ENCODE measurements around the gene NAB2. TPM values are rescaled to one million over a fixed set of nuclear protein-coding genes. Genes with fewer than 3 reads are reported as not detected.
A peak's percentile ranks its signal among the peaks of the same experiment; 100 is the strongest.

The NAB2 gene
- total and polyA plus RNA-seq, 5 donors from 2014 or later: 0.31 to 7.5 (median 1.1) TPM

DNA sequence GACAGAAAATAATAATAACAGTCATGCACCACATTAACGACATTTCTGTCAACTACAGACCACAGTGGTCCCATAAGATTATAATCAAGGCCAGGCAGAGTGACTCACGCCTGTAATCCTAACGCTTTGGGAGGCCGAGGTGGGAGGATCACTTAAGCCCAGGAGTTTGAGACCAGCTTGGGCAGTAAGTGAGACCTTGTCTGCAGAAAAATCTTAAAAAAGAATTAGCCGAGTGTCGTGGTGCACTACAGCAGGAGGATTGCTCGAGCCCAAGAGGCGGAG is 8.6 kb downstream of the NAB2 start:
- H3K36me3 ChIP-seq (ENCODE audit: control insufficient read depth, insufficient read depth, low read length): peaks cover 56% of the 10 kb centered on the region
- H3K27ac ChIP-seq (ENCODE audit: insufficient read depth, low read length, poor library complexity, severe bottlenecking): no peak overlapping the region
- no peak for DNase-seq
- peak overlapping the region in 2 of 3 donors; percentile 14 to 81 for H3K27ac Mint-ChIP-seq
- no peaks in the 10 kb centered on the region for H3K27me3 ChIP-seq (ENCODE audit: control insufficient read depth, insufficient read depth, low read length)
- no peaks in the 10 kb centered on the region for H3K9me3 Mint-ChIP-seq
- H3K27me3 Mint-ChIP-seq: no peaks in the 10 kb centered on the region
- no peak for ATAC-seq (ENCODE audit: low read depth in 2 of 2)
- no peak overlapping the region for H3K4me3 Mint-ChIP-seq
- no peaks in the 10 kb centered on the region for H3K9me3 ChIP-seq (ENCODE audit: control insufficient read depth in 2 of 2, low read length in 2 of 2)
- peaks cover 30% of the 10 kb centered on the region for H3K36me3 Mint-ChIP-seq
- peaks cover 18% of the 10 kb centered on the region for H3K4me1 ChIP-seq (ENCODE audit: control insufficient read depth, insufficient read depth, low read length, poor library complexity, severe bottlenecking)
- peaks cover 4 to 53% (median 18%) of the 10 kb centered on the region in 4 donors for H3K4me1 Mint-ChIP-seq
- H3K4me3 ChIP-seq (ENCODE audit: low read depth, low read length): no peak overlapping the region

DNA sequence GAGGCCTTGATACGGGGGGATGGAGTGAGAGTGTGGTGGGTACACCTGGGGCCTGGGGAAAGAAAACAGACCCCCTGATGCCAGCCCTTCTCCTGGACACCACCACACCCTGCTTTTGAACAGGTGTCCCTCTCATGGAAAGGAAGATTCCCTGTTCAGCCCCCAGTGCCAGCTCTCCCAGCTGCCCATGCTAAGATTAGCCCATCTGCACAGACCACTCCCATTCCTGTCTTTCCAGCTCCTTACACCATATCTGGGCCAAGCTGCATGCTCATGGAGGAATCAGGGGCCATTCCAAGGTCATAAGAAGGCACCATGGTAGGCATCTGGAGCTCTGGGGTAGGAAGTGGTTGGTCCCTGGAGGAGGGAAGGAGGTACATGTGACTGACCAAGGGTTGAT is 9.6 kb downstream of the NAB2 start:
- H3K27ac Mint-ChIP-seq: peak overlapping the region in 2 of 3 donors; percentile 20 to 83
- no peaks in the 10 kb centered on the region for H3K9me3 ChIP-seq (ENCODE audit: control insufficient read depth in 2 of 2, low read length in 2 of 2)
- peaks cover 26% of the 10 kb centered on the region for H3K36me3 Mint-ChIP-seq
- H3K27ac ChIP-seq (ENCODE audit: insufficient read depth, low read length, poor library complexity, severe bottlenecking): no peak overlapping the region
- no peaks in the 10 kb centered on the region for H3K27me3 ChIP-seq (ENCODE audit: control insufficient read depth, insufficient read depth, low read length)
- H3K4me3 ChIP-seq (ENCODE audit: low read depth, low read length): no peak overlapping the region
- H3K4me1 ChIP-seq (ENCODE audit: control insufficient read depth, insufficient read depth, low read length, poor library complexity, severe bottlenecking): peaks cover 7% of the 10 kb centered on the region
- no peaks in the 10 kb centered on the region for H3K27me3 Mint-ChIP-seq
- H3K36me3 ChIP-seq (ENCODE audit: control insufficient read depth, insufficient read depth, low read length): peaks cover 59% of the 10 kb centered on the region
- H3K9me3 Mint-ChIP-seq: no peaks in the 10 kb centered on the region
- no peak overlapping the region for H3K4me3 Mint-ChIP-seq
- ATAC-seq (ENCODE audit: low read depth in 2 of 2) (no peak), DNase-seq (no peak)
- peaks cover 4 to 43% (median 11%) of the 10 kb centered on the region in 4 donors for H3K4me1 Mint-ChIP-seq

DNA sequence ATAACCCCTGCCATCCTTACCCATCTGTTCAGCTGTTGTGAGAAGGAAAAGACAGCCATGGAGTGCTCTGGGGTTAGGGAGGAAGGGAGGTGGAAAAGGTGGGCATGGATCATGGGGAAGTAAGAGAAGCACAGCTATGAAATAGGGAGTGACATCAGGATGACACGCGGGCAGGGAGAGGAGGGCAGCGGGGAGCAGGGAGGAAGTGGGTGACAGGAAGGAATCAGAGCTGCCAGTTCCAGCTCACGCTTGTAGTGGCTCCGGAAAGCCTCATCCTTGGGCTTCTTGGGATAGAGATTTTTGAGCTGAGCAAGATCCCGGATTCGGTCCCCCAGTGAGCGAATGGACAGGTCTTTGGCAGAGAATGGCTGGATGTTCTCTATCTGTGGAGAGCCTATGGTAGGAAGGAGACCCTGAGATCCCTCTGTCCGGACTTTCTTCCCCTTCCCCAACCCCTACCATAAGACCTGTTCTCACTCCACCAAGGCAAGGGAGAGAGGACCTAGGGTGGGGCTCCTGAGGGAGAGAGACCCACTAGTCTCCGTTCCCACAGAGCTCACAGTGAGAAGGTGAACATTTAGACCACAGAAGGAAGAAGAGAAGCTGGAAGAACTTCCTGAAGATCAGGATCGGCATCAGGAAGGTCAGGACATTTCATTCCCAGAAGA is 10.3 kb downstream of the NAB2 start:
- H3K36me3 Mint-ChIP-seq: peaks cover 26% of the 10 kb centered on the region
- ATAC-seq (ENCODE audit: low read depth in 2 of 2): no peak
- H3K27ac Mint-ChIP-seq: peak overlapping the region; percentile 20 to 78 (median 44)

DNA sequence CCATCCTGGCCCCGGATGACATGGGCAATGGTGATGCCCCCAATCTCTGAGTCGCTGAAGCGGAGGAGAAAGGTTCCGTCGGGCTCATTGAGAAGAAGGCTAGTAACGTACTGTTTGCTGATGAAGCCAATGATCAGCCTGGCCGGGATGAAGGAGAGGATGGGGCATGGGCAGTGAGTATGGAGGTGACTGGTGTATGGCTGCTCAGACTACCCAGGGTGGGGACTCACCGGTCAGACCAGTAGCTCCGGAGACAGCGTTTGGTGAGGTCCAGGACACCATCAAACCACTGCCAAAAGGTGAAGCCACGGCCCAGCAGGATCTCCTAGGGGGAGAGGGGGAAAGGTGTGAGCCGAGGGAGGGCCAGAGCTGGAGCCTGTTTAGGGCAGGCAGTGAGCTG is 10.9 kb downstream of the NAB2 start:
- H3K9me3 Mint-ChIP-seq: no peaks in the 10 kb centered on the region
- no peaks in the 10 kb centered on the region for H3K27me3 Mint-ChIP-seq
- peaks cover 4 to 36% (median 9%) of the 10 kb centered on the region in 4 donors for H3K4me1 Mint-ChIP-seq
- Histone ChIP-seq H3K36me3 (ENCODE audit: control insufficient read depth, insufficient read depth, low read length) (peaks cover 70% of the 10 kb centered on the region), H3K27ac (ENCODE audit: insufficient read depth, low read length, poor library complexity, severe bottlenecking) (no peak overlapping the region), H3K9me3 (ENCODE audit: control insufficient read depth in 2 of 2, low read length in 2 of 2) (no peaks in the 10 kb centered on the region), H3K4me1 (ENCODE audit: control insufficient read depth, insufficient read depth, low read length, poor library complexity, severe bottlenecking) (no peaks in the 10 kb centered on the region), H3K4me3 (ENCODE audit: low read depth, low read length) (no peak overlapping the region), H3K27me3 (ENCODE audit: control insufficient read depth, insufficient read depth, low read length) (no peaks in the 10 kb centered on the region)
- peak overlapping the region; percentile 41 to 78 (median 56) for H3K27ac Mint-ChIP-seq
- H3K4me3 Mint-ChIP-seq: no peak overlapping the region
- peaks cover 26% of the 10 kb centered on the region for H3K36me3 Mint-ChIP-seq
- DNase-seq (no peak), ATAC-seq (ENCODE audit: low read depth in 2 of 2) (no peak)

More for the DNA sequence above, 10.3 kb downstream of the NAB2 start:
- Mint-ChIP-seq H3K4me3 (no peak overlapping the region), H3K4me1 (peaks cover 4 to 41% (median 9%) of the 10 kb centered on the region in 4 donors), H3K9me3 (no peaks in the 10 kb centered on the region), H3K27me3 (no peaks in the 10 kb centered on the region)
- Histone ChIP-seq H3K9me3 (ENCODE audit: control insufficient read depth in 2 of 2, low read length in 2 of 2) (no peaks in the 10 kb centered on the region), H3K27me3 (ENCODE audit: control insufficient read depth, insufficient read depth, low read length) (no peaks in the 10 kb centered on the region), H3K4me3 (ENCODE audit: low read depth, low read length) (no peak overlapping the region), H3K4me1 (ENCODE audit: control insufficient read depth, insufficient read depth, low read length, poor library complexity, severe bottlenecking) (peaks cover under 1% of the 10 kb centered on the region), H3K27ac (ENCODE audit: insufficient read depth, low read length, poor library complexity, severe bottlenecking) (no peak overlapping the region), H3K36me3 (ENCODE audit: control insufficient read depth, insufficient read depth, low read length) (peaks cover 64% of the 10 kb centered on the region)
- no peak for DNase-seq

DNA sequence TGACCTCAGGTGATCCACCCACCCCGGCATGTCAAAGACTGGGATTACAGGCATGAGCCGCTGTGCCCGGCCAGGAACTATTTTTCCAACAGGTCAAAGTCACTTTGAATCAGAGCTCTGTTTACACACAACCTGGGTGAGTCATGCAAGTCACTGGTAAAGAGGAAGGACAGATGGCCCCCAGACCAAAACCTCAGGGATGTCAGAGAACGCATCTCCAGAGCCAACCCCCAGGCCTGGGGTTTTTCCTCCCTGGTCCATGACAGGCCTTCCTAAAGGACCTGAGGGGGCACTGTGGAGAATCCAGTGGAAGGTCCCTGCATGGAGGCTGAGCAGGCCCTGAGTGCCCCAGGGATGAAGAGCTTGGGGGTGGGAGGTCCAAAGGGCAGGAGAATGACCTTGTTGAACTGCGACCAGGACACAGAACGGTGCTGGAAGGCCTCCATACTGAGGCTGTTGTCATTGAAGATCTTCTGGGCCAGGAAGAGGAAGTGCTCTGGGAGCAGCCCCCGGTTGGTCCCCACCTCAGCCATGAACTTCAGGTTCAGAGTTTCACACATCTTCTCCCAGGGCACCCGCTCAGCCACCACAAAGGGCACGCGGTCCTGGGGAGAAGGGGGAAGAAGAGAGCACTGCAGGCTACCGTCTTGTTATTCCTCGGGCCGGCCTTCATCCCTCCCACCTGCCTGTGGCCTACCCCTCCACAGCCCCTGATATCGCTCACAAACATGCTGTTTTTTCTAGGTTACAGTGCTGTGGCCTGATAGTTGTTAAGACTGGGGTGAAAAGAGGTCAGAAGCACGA is 13.2 kb downstream of the NAB2 start:
- ATAC-seq (ENCODE audit: low read depth in 2 of 2) (no peak), DNase-seq (no peak)
- Histone ChIP-seq H3K4me3 (ENCODE audit: low read depth, low read length) (no peak overlapping the region), H3K27me3 (ENCODE audit: control insufficient read depth, insufficient read depth, low read length) (no peaks in the 10 kb centered on the region), H3K4me1 (ENCODE audit: control insufficient read depth, insufficient read depth, low read length, poor library complexity, severe bottlenecking) (no peaks in the 10 kb centered on the region), H3K27ac (ENCODE audit: insufficient read depth, low read length, poor library complexity, severe bottlenecking) (peak overlapping the region; percentile 19), H3K36me3 (ENCODE audit: control insufficient read depth, insufficient read depth, low read length) (peaks cover 74% of the 10 kb centered on the region), H3K9me3 (ENCODE audit: control insufficient read depth in 2 of 2, low read length in 2 of 2) (no peaks in the 10 kb centered on the region)
- Mint-ChIP-seq H3K4me3 (no peak overlapping the region), H3K27ac (peak overlapping the region in 1 of 3 donors; percentile 41), H3K4me1 (peaks cover 3 to 40% (median 9%) of the 10 kb centered on the region in 4 donors), H3K36me3 (peaks cover 33% of the 10 kb centered on the region), H3K27me3 (no peaks in the 10 kb centered on the region), H3K9me3 (no peaks in the 10 kb centered on the region)

DNA sequence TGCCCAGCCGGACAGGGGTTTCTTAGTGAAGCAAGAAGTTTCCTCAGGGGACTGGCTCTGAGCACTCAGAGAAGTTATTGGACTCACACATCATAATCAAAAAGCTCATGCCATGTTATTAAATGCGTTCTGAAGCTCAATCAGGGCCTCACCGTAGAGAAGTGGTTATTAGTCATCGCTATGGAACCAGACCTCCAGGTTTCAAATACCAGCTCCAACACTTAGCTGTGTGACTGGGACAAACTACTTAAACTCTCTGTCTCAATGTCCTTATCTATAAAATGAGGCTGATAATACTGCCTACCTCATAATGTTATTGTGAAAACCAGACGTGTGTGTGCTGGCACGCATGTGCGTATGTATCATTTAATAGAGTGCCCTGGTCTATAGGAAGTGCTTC is 14.9 kb downstream of the NAB2 start:
- Histone ChIP-seq H3K4me1 (ENCODE audit: control insufficient read depth, insufficient read depth, low read length, poor library complexity, severe bottlenecking) (peaks cover 14% of the 10 kb centered on the region), H3K4me3 (ENCODE audit: low read depth, low read length) (no peak overlapping the region), H3K9me3 (ENCODE audit: control insufficient read depth in 2 of 2, low read length in 2 of 2) (no peaks in the 10 kb centered on the region), H3K36me3 (ENCODE audit: control insufficient read depth, insufficient read depth, low read length) (peaks cover 73% of the 10 kb centered on the region), H3K27me3 (ENCODE audit: control insufficient read depth, insufficient read depth, low read length) (no peaks in the 10 kb centered on the region), H3K27ac (ENCODE audit: insufficient read depth, low read length, poor library complexity, severe bottlenecking) (no peak overlapping the region)
- H3K36me3 Mint-ChIP-seq: peaks cover 32% of the 10 kb centered on the region
- H3K4me3 Mint-ChIP-seq: no peak overlapping the region
- H3K27me3 Mint-ChIP-seq: no peaks in the 10 kb centered on the region
- H3K4me1 Mint-ChIP-seq: peaks cover 0 to 52% (median 20%) of the 10 kb centered on the region in 4 donors
- no peak overlapping the region for H3K27ac Mint-ChIP-seq
- DNase-seq (no peak), ATAC-seq (ENCODE audit: low read depth in 2 of 2) (no peak)
- H3K9me3 Mint-ChIP-seq: no peaks in the 10 kb centered on the region

DNA sequence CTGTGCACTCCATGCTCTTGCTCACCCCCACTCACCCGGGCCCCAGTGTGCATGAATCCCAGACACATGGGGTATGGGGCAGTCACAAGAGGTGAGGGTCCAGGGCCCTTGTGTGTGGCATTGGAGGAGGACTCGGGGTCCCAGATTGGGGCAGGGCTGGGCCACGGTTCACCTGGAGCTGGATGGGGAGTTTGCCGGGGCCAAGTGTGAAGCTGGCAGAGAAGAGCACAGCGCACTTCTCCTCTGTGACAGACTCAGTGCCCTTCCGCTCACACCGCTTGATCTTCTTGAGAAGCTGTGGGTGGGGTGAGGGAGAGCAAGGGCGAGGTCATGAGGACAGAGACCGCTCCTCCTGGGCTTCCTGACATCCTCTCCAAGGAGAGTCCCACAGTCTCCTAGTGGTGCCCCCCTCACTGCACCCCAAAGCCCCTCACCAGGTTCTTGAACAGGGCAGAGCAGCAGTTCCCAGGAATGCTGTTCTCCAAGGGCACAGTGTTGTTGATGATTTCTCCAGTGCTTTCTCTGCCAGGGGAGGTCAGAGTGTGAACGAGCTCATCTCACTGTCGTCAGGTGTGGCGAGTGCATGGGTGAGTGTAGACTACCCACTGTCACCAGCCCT is 15.5 kb downstream of the NAB2 start:
- H3K9me3 ChIP-seq (ENCODE audit: control insufficient read depth in 2 of 2, low read length in 2 of 2): no peaks in the 10 kb centered on the region
- H3K4me3 ChIP-seq (ENCODE audit: low read depth, low read length): no peak overlapping the region
- ATAC-seq (ENCODE audit: low read depth in 2 of 2): no peak
- H3K27me3 Mint-ChIP-seq: no peaks in the 10 kb centered on the region
- no peak overlapping the region for H3K4me3 Mint-ChIP-seq
- no peaks in the 10 kb centered on the region for H3K9me3 Mint-ChIP-seq
- H3K36me3 ChIP-seq (ENCODE audit: control insufficient read depth, insufficient read depth, low read length): peaks cover 68% of the 10 kb centered on the region
- H3K4me1 Mint-ChIP-seq: peaks cover 0 to 53% (median 22%) of the 10 kb centered on the region in 4 donors
- DNase-seq: no peak
- H3K27ac Mint-ChIP-seq: peak overlapping the region in 2 of 3 donors; percentile 69 to 94
- no peak overlapping the region for H3K27ac ChIP-seq (ENCODE audit: insufficient read depth, low read length, poor library complexity, severe bottlenecking)
- no peaks in the 10 kb centered on the region for H3K27me3 ChIP-seq (ENCODE audit: control insufficient read depth, insufficient read depth, low read length)
- peaks cover 27% of the 10 kb centered on the region for H3K36me3 Mint-ChIP-seq
- H3K4me1 ChIP-seq (ENCODE audit: control insufficient read depth, insufficient read depth, low read length, poor library complexity, severe bottlenecking): peaks cover 17% of the 10 kb centered on the region

Measured in CD4-positive, CD25-positive, alpha-beta regulatory T cell (primary cell).